Fibroblast of skin of right quadriceps (primary cell): Measurements from ENCODE around the gene BCL6.

Experiments
- DNase-seq: peaks from one replicate; pipeline ENCODE4 v3.0.0-alpha.2; 2013

The BCL6 gene

DNA sequence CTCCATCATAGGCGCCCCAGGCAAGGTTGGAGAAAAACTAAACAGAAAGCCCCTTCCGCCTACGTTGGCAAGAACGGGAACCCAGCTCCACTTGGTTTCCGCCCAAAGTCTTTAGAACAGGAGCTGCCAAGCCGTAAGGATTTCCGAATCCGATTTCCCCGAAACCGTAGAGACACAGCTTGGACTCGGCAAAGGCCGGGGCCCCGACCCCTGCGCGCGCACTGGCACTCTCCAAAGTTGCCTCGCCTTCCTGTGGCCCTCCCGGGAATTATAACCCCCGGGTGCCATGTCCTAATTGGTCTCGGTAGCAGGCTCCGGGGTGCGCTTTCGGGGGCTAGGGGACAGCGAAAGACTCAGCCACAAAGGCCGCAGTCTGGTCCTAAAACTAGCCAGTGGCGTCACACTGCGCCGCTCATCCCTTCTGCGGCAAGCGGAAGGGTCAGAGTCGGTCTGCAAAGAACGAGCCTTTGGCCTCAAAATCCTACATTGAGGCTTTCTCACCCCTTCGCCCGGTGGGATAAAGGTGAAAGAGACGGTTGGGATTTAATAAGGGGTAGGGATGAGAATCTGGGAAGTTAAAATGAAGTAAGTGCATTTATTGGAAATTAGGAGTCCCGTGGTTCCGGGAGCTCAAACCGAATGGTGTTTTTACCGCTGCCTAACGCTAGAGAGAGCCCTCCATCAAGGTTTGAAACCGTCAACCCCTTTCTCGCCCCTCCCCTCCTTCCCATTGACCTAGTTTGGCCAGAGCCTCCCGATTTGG is 6.8 kb downstream of the BCL6 start:
- DNase-seq, result peak; percentile 90

DNA sequence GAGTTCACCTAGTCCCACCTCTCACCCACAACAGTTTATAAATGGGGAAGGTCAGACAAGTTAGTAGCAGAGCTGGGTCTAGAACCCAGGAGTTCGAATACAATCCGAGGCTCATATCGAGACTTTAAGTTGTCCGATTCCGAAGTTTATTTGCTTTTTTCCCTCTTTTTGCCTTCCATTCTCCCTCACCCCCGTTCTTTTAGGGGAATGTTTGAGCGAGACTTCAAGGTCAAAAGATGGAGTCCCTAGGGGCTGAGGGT is 7.3 kb downstream of the BCL6 start:
- no peak for DNase-seq

DNA sequence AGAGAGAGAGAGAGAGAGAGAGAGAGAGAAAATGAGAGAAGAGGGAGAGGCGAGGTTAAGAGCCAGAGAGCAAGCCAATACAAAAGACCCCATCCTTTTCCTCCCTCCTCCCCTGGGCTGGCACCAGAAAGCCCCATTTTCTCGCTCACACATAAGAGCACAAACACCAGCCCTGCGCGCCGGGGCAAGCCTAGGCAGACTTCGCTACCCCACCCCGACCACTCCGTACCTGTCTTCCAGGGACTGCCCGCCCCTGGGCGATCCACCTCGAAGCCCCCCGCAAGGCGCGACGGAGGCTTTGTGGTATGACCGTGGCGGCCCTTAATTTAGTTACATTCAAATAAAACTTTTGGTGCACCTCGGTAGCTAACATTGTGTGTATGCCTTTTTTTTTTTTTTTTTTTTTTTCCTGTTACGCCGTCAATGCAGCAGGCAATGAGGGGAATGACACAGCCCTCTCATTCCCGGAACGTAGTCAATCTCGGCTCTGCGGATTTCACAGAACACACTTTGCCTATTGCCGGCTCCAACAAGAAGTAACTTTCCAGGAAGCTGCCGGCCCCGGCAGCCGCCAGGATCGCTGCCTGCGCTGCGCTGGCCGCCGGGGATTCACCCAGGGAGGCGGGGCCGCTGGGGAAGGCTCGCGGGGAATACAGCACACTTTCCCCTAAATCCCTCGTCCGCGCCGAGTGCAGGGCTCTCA is 7.7 kb downstream of the BCL6 start:
- DNase-seq, result peak; percentile 69

DNA sequence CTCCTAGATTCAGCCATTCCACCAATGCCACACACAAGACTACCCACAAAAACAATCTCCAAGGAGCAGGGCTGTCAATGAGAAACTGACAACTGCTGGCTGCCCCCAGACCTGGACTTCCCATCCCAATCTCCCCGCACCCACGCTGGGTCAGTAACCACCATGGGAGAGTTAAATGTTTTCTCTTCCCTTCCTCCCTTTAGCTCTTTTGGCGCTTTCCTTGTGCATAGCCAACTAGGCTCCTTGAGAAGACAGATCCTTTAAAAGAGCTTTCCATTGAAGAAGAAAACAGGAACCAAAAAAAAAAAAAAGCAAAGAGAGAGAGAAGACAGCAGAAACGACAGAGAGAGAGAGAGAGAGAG is 8.3 kb downstream of the BCL6 start:
- no peak for DNase-seq

DNA sequence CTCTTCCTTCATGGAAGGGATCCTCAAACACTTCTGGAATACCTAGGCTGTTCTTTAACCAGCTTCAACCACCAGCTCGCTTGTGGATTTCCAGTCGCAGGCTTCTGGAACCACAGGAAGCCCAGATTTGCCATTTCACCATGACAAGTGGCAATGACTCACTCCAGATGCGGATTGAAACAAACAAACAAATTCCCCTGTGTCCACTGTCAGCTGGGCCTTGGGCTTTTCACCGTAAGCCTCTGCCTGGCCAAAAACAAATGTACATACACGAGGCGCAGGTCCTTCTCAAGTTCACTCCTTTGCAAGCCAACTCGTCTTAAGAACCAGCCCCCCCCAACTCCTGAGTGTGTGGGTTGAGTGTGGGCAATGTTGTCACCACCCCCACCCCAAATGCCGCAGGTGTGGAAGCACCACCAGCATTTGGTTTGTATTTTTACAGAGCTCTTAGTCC is 8.8 kb downstream of the BCL6 start:
- DNase-seq, result peak; percentile 52

DNA sequence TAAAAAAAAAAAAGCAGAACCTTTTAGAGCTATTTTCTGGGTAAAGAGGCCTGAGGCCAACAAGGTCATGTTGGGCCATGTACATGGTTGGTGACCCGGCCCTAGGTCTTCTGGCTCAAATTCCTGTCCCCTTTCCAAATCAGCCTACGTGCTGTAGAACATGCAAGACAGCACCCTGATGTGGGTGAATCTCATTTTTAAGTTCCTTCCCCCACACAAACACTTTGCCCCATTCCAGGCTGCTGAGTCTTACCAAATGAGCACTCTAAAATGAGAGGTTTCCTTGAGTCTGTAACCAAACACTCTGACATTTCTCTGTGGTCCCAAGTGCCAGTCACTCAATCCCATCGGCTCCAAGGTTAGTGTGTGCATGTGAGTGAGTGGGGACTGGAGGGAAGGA is 9.4 kb downstream of the BCL6 start:
- DNase-seq, result peak; percentile 38

DNA sequence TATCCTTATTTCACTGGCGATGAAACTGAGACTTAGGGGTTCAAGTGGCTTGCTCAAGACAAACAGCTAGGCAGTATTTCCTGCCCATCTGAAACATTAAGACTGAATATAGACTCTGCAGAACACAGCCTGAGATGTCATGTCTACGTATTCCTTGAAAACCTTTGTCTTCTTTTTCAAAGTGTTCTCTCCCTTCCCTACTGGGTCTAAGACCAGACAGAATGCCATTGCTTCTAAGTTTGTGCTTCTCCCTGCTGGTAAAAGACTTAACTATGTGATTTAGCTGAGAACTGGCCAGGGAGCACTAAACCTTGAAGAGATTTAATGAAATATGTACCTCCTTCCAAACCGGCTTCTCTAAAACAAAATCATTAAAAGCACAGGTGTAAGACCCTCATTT is 9.9 kb downstream of the BCL6 start:
- DNase-seq, result no peak

DNA sequence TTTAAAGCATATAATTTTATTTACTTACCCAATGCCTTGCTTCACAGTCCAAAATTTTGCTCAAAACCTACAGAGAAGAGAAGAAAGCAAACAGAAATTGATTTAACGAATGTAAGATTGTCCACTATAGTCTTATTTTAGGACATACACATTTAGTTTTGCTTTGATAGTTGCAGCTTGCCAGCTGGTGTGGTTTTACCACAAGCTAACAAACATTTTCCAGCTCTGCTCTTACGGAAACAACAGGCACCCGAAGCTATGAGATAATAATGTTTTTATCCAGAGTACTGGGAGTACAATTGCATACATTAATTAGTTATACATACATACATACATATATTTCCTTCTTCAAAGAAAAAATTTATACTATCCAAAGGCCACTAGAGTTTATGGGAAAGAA is 10.4 kb downstream of the BCL6 start:
- no peak for DNase-seq

DNA sequence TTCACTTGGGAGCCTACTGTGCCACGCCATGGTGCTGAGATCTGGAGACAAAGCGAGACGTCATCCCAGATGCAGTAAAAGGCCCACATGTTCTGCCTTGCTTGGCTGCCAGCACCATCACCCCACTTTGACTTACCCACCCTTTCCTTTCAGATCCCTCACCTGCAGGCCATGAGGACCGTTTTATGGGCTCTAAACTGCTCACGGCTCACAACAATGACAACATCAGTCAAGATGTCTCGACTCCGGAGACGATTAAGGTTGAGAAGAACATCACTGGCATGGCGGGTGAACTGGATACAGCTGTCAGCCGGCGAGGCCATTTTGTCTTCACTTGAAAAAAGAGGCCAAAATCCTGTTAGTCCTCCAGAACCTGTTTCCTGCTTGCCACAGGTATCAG is 11.9 kb downstream of the BCL6 start:
- DNase-seq, result no peak

DNA sequence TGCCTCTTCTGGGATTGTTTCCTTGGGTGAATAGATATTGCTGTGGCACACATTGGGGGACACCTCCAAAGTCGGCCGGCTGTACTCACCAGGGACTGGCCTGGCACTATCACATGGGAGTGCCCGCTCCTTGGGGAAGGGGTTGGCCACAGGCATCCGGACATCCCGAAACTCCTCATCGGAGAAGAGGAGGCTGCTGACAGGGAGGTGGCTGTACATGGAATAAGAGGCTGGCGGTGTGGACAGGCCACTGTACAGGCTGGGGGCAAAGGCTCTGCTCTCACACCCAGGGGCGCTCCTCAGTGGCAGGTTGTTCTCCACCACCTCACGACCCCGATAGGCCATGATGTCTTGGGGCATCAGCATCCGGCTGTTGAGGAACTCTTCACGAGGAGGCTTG is 15.7 kb downstream of the BCL6 start:
- no peak for DNase-seq

DNA sequence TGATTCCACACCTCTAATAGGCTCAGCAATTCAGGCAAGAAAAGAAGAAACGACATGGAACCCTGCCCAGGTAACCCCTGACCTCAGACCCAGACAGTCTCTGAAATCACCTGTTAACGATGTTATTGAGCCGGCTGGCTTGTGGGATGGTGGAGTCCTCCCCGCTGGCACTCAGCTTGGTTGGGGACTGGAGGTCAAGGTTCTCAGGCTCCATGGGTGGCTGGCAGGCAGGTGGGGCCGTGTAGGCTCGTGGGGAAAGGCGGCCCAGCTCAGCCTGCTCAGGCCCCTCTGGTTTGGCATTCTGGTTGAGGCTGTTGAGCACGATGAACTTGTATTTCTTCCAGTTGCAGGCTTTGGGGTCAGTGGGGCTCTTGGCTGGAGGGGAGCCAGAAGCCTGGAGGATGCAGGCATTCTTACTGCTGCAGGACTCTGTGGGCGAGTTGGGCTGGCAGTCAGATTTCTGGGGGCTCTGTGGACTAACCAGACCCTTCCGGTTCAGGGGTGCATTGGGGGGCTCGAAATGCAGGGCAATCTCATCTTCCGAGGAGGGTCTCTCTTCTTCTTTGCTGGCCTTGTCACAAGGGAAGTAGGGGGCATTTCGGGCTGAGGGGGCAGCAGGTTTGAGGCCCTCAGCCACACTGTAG is 16.2 kb downstream of the BCL6 start:
- DNase-seq, result no peak

DNA sequence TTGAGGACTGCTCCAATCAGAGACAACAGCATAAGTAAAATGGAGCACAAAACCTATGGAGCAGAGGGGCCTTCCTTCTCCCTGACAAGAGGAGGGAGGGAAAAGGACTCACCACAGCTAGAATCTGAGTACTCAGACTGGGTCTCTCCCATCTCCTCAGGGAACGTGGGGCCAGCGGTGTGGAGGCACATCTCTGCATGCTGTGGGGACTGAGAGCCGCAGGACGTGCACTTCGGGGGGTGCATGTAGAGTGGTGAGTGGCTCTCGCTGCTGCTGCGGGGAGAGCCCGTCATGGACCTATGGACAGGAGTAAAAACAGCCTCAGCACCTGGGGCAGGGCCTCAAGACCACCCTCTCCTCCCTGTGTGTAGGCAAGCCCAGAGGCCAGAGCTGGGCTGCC is 17.0 kb downstream of the BCL6 start:
- DNase-seq, result no peak

DNA sequence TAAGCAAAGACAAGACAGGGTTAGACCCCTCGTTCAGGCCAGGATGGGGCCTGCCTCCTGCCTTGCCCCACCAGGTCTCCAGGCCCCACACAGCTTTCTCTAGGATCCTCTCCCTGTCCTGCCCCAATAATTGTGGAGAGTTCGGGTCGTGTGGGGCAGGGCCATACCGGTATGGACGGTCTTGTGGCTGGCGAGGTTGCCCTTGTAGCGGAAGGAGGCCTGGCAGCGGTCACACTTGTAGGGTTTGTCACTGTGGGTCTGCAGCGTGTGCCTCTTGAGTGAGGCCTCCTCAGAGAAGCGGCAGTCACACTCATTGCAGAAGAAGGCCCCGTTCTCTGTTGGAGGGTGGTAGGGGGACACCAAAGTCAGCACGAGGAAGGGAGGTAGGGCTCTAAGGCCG is 18.7 kb downstream of the BCL6 start:
- no peak for DNase-seq

DNA sequence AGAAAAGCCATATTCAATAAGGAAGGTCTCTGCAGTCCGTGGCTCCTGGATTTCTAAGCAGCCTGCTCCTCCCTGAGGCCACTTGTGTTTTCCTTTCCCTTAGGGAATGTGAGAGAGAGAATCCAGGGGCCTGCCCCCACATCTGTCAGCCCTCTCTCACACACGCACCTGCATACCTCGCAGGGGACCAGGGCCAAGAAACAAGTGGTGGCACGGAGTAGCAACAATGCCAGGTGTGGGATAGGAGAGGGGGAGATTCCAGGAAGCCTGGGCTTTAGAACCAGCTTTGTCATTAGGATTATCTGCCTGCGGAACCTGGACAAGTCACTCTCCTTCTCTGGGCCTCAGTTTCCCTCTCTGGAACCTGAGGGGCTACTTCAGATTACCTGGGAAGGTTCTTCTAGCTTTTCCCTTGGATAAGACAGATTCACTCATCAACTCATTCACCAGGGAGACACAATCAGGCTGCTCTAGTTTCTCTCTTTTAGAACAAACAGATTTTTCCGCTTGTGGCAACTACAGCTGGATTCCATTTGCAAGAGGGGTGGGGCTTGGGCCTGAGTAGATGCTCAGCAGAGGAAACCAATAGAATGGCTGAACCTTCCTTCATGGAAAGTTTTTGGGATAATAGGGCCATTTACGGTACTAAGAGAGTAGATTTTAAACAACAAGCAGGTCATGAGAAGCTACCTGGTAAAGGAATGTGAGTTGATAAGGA is 19.5 kb downstream of the BCL6 start:
- DNase-seq, result peak; percentile 28

DNA sequence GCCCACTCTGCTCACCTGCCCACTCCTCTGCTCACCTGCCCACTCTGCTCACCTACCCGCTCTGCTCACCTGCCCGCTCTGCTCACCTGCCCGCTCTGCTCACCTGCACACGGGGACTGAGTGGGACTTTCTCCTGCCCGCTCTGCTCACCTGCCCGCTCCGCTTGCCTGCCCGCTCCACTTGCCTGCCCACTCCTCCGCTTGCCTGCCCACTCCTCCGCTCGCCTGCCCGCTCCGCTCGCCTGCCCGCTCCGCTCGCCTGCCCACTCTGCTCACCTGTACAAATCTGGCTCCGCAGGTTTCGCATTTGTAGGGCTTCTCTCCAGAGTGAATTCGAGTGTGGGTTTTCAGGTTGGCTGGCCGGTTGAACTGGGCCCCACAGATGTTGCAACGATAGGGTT is 20.0 kb downstream of the BCL6 start:
- no peak for DNase-seq

DNA sequence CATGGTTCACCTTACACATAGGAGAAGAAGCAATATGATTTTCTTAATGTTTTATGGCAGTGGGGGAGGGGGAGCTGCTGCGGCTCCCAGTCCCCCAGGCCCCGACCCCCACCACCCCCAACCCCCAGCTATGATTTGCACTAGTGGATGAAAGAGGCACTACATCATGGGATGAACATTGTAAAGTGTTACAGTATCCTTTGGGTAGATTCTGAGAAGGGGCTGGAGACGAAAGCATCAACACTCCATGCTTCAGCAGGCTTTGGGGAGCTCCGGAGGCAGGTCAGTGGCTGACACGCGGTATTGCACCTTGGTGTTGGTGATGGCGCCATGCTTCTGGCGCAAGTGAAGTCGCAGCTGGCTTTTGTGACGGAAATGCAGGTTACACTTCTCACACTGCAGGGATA is 23.1 kb downstream of the BCL6 start:
- no peak for DNase-seq

DNA sequence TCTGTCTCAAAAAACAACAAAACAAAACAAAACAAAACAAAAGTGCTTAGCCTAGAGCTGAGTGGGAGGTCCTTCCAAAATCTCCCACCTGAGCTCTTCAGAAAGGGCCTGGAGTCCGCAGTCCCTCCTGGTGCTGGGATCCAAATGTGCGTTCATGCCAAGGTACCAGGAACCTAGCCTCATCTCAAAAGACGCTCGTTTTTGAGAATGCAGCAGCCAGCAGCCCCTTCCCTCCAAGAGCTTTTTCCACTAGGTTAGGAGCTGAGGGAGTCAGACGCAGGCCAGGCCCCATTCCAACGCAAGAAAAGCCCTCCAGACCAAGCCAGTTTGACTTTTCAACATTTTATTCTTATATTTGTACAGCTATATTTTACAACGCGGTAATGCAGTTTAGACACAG is 24.2 kb downstream of the BCL6 start:
- DNase-seq, result no peak

DNA sequence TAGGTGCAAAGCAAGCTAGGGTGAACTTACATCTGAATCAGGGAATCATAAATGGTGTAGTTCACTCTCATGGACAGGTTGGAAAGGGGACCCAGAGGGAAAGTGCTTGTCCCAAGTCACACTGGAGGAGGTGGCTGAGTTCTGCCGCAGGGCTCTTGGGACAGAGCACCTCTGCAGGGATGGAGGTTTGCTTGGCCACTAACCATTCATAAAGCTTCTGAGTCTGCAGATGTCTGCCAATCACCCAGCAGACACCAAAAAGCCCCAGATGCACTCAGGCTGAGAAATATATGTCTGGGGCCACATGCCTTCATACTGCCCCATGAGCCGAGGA is 25.0 kb downstream of the BCL6 start:
- no peak for DNase-seq

DNA sequence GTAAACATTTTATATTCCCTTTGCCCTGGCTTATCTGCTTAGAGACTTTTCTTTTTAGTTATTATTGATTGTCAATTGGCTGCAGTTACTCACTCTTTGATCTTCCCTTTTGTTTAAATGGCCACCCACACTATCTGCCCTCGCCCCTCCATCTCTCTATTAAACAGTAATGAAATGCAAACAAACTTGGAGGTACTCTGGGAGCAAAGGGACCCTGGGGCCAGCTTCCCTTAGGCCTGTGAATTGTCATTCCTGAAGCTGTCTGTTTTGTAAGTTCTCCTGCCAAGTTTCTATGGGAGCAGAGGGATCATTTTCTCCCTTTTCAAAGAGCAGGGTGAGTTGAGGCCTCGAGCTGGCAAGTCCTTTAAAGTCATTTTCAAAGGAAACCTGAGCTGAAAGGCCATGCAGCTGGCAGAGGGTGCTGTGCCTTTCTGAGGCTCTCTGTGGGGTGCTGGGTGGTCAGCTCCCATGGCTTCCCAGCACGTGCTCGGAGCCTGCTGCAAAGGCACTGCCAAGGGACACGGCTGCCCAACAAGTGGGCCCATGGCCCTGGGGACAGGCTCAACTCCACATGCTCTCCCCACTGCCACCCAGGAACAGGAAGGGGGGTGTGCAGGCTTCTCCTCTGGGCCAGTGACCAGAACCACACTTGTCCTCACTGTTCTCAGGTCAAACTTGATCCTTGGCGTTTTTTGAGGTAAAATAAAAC is 25.5 kb downstream of the BCL6 start:
- DNase-seq, result no peak

DNA sequence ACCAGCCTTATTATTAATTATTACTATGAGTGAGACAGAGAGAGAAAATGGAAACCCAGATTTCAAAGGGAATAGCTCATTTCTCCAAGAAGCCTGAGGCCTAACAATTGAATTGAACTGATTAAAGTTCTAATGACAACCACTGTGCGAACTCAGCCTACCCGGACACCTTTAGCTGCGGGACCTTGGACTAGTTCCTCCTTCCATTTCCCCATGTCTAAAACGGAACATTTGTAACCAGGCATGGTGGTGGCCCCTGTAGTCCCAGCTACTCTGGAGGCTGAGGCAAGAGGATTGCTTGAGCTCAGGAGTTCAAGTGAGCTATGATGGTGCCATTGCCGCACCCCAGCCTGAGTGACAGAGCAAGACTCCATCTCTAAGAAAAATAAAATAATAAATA is 26.5 kb downstream of the BCL6 start:
- DNase-seq, result no peak

DNA sequence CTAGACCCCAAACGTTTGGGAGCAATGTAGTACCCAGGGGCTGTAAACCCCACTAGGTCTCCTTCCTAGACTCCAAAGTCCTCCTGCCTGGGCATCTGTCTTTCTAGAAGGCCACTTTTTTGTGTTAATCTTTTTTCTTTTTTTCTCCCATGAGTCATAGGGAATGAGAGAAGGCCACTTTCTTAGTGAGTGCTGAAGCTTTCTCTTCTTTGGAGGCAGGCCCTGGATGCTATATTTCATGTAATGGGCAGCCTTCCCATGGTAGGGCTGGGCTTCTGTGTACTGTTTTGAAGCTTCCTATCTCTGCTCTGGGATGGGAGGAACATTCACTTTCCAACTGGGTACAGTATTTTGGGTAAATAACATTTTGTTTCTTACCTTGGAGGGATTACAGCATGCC is 27.7 kb downstream of the BCL6 start:
- DNase-seq, result peak; percentile 33

DNA sequence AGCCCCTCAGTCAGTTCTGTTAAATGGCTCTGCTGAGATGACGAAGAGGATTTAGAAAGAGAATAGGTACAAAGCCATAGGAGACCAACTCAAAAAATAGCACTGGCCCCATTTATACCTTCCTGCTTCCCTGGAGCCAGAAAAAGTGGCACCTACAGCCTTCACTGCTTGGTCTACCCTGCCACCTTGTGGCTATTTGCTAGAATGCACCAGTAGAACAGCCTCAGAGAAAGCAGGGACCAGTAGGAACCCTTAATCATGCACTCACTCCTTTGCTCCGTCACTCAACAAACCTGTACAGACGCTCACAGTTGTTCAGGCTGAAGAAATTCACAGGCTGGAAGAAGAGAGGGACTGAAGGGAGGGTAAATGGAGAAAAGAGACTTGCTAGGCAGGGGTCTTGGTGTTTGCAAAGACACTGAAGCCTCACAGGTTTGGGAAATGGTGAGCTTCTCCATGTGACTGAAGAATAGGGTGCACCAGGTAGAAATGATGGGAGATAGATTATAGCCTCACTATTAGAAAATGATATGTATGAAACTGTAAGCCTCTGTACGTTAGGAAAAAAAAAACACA is 30.8 kb downstream of the BCL6 start:
- DNase-seq, result peak; percentile 72

DNA sequence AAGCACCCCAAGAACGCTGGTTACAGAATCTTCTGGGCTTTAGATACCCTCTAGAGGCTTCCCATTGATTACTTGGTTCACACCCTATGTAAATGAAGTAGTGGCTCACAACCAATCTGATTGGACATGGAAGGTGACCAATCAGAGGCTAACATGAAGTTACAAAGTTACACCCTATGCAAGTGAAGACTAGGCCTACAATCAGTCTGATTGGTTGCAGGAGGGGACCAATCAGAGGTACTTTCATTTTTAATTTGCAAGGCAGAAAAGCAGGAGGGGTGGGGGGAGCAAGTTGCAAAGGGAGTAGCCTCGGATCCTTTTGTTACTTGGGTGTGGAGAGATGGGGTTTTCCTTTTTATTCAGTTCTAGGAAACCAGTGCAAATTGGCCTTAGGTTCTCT is 31.8 kb downstream of the BCL6 start:
- peak; percentile 46 for DNase-seq
